HEK293 (cell line): ENCODE data around the gene DIRAS1.
A peak's percentile ranks its signal among the peaks of the same experiment; 100 is the strongest.

Experiments used
- KLF10 ChIP-seq: fragments of 450-650 bp; IDR thresholded peaks from 2 replicates; pipeline ENCODE4 v1.5.1; 2018; ENCODE audit warnings: missing biosample characterization, mild to moderate bottlenecking, missing genetic modification characterization
- KLF7 ChIP-seq: fragments of 450-650 bp; formaldehyde crosslinking; IDR thresholded peaks from 2 replicates; pipeline ENCODE4 v1.5.1; 2016; ENCODE audit warnings: missing biosample characterization, missing genetic modification characterization, borderline replicate concordance
- OVOL3 ChIP-seq: fragments of 450-650 bp; formaldehyde crosslinking; IDR thresholded peaks from 2 replicates; pipeline ENCODE4 v1.5.1; 2016; ENCODE audit warnings: missing biosample characterization, missing genetic modification characterization
- REPIN1 ChIP-seq: fragments of 450-650 bp; formaldehyde crosslinking; IDR thresholded peaks from 2 replicates; pipeline ENCODE4 v1.5.1; 2017; ENCODE audit warnings: missing biosample characterization, missing genetic modification characterization, low read depth
- SP3 ChIP-seq: fragments of 450-650 bp; formaldehyde crosslinking; IDR thresholded peaks from 2 replicates; pipeline ENCODE4 v1.5.1; 2016; ENCODE audit warnings: missing biosample characterization, missing genetic modification characterization
- ZFP41 ChIP-seq: fragments of 450-650 bp; formaldehyde crosslinking; IDR thresholded peaks from 2 replicates; pipeline ENCODE4 v1.5.1; 2016; ENCODE audit warnings: missing biosample characterization, missing genetic modification characterization, borderline replicate concordance
- ZNF10 ChIP-seq: fragments of 450-650 bp; formaldehyde crosslinking; IDR thresholded peaks from 2 replicates; pipeline ENCODE4 v1.5.1; 2017; ENCODE audit warnings: missing biosample characterization, missing genetic modification characterization
- ZNF146 ChIP-seq: fragments of 450-650 bp; formaldehyde crosslinking; IDR thresholded peaks from 2 replicates; pipeline ENCODE4 v1.5.1; 2016; ENCODE audit warnings: missing biosample characterization, missing genetic modification characterization
- ZNF19 ChIP-seq: fragments of 450-650 bp; formaldehyde crosslinking; IDR thresholded peaks from 2 replicates; pipeline ENCODE4; 2016; ENCODE audit warnings: missing biosample characterization, missing genetic modification characterization, low read depth
- ZNF2 ChIP-seq: fragments of 450-650 bp; formaldehyde crosslinking; IDR thresholded peaks from 2 replicates; pipeline ENCODE4 v1.5.1; 2016; ENCODE audit warnings: missing biosample characterization, missing genetic modification characterization
- ZNF24 ChIP-seq: fragments of 450-650 bp; formaldehyde crosslinking; IDR thresholded peaks from 2 replicates; pipeline ENCODE4 v1.5.1; 2016; ENCODE audit warnings: missing biosample characterization, missing genetic modification characterization
- ZNF292 ChIP-seq: fragments of 450-650 bp; formaldehyde crosslinking; IDR thresholded peaks from 2 replicates; pipeline ENCODE4 v1.5.1; 2016; ENCODE audit warnings: low read depth, missing biosample characterization, missing genetic modification characterization, borderline replicate concordance
- ZNF433 ChIP-seq: fragments of 450-650 bp; formaldehyde crosslinking; IDR thresholded peaks from 2 replicates; pipeline ENCODE4 v1.5.1; 2016; ENCODE audit warnings: missing biosample characterization, missing genetic modification characterization, low read depth
- ZNF777 ChIP-seq: fragments of 450-650 bp; formaldehyde crosslinking; IDR thresholded peaks from 2 replicates; pipeline ENCODE4 v1.5.1; 2017; ENCODE audit warnings: missing biosample characterization, missing genetic modification characterization, borderline replicate concordance
- ZNF792 ChIP-seq: fragments of 450-650 bp; formaldehyde crosslinking; IDR thresholded peaks from 2 replicates; pipeline ENCODE4 v1.5.1; 2016; ENCODE audit warnings: missing biosample characterization, missing genetic modification characterization
- TF ChIP-seq, protein P1 (sequence below): fragments of 450-650 bp; formaldehyde crosslinking; IDR thresholded peaks from 2 replicates; pipeline ENCODE4 v1.5.1; 2017; ENCODE audit warnings: missing biosample characterization, missing genetic modification characterization
- TF ChIP-seq, protein P2 (sequence below): fragments of 450-650 bp; formaldehyde crosslinking; IDR thresholded peaks from 2 replicates; pipeline ENCODE4 v1.5.1; 2016; ENCODE audit warnings: missing biosample characterization, missing genetic modification characterization
- TF ChIP-seq, protein P3 (sequence below): fragments of 450-650 bp; formaldehyde crosslinking; IDR thresholded peaks from 2 replicates; pipeline ENCODE4 v1.5.0; 2017; ENCODE audit warnings: missing biosample characterization, missing genetic modification characterization, borderline replicate concordance
- TF ChIP-seq, protein P4 (sequence below): fragments of 450-650 bp; formaldehyde crosslinking; IDR thresholded peaks from 2 replicates; pipeline ENCODE4 v1.5.1; 2017; ENCODE audit warnings: missing biosample characterization, mild to moderate bottlenecking, missing genetic modification characterization, moderate library complexity
- TF ChIP-seq, protein P5 (sequence below): fragments of 450-650 bp; formaldehyde crosslinking; IDR thresholded peaks from 2 replicates; pipeline ENCODE4 v1.5.1; 2016; ENCODE audit warnings: missing biosample characterization, missing genetic modification characterization
- TF ChIP-seq, protein P6 (sequence below): fragments of 450-650 bp; formaldehyde crosslinking; IDR thresholded peaks from 2 replicates; pipeline ENCODE4 v1.5.1; 2016; ENCODE audit warnings: missing biosample characterization, missing genetic modification characterization
- TF ChIP-seq, protein P7 (sequence below): fragments of 450-650 bp; formaldehyde crosslinking; conservative IDR thresholded peaks from 2 replicates; pipeline ENCODE4 v1.5.1; 2016; ENCODE audit warnings: low read depth, missing biosample characterization, missing genetic modification characterization

Gene DIRAS1

DNA sequence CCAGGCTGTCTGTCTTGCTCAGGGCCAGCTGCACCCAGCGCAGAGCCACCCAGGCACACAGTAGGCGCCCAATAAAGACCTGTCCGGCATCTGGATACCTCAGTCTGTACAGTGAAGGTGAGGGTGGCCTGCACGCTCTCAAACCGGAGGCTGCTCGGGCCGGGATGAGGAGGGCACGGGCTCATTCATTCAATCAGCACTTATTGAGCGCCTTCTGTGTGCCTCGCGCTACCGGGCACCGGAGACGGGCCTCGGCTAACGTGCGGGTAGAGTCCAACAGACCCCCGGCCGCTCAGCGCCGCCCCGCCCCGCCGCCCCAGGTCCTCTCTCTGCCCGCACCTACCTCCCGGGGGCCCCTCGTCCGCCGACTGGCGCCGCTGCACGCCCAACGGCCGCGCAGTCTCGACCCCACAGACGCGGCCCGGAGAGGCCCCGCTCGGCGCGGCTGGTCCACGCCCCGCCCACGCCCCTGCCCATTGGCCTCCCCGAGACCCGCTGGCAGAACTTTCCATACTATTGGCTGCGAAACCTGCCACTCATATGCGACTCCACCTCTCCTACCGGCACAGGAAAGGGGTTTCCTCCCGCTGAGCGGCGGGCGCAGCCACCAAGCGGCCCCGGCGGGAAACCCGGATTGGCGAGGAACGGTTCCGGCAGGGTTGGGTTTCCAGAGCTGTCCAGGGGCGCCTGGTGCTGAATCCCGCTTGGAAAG, 18.6 kb upstream of the DIRAS1 start, which contains the start of gene SLC39A3 (continued):
- TF ChIP-seq SP3 (tag by site-specific recombination) (peak; percentile 81), KLF7 (tag by site-specific recombination) (peak; percentile 86), KLF10 (tag by site-specific recombination) (peak; percentile 60; the same call in 1 of the 2 replicates), ZNF19 (tag by site-specific recombination) (no peak), ZNF2 (tag by site-specific recombination) (0 out of 2 replicates have a peak, but pooled peaks have one; percentile 76), ZNF433 (tag by site-specific recombination) (no peak), ZNF10 (tag by site-specific recombination) (0 out of 2 replicates have a peak, but pooled peaks have one; percentile 40), ZNF24 (tag by site-specific recombination) (peak; percentile 91), REPIN1 (0 out of 2 replicates have a peak, but pooled peaks have one; percentile 38), ZNF292 (tag by site-specific recombination) (no peak), ZNF777 (peak; percentile 28; the same call in 1 of the 2 replicates), ZNF792 (tag by site-specific recombination) (peak; percentile 100), OVOL3 (tag by site-specific recombination) (peak; percentile 67), ZFP41 (tag by site-specific recombination) (no peak), ZNF146 (tag by site-specific recombination) (peak; percentile 48; the same call in 1 of the 2 replicates)
- TF ChIP-seq, protein P1, sequence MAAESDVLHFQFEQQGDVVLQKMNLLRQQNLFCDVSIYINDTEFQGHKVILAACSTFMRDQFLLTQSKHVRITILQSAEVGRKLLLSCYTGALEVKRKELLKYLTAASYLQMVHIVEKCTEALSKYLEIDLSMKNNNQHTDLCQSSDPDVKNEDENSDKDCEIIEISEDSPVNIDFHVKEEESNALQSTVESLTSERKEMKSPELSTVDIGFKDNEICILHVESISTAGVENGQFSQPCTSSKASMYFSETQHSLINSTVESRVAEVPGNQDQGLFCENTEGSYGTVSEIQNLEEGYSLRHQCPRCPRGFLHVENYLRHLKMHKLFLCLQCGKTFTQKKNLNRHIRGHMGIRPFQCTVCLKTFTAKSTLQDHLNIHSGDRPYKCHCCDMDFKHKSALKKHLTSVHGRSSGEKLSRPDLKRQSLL (tag by site-specific recombination) = peak; percentile 67; the same call in 1 of the 2 replicates
- TF ChIP-seq, protein P2, sequence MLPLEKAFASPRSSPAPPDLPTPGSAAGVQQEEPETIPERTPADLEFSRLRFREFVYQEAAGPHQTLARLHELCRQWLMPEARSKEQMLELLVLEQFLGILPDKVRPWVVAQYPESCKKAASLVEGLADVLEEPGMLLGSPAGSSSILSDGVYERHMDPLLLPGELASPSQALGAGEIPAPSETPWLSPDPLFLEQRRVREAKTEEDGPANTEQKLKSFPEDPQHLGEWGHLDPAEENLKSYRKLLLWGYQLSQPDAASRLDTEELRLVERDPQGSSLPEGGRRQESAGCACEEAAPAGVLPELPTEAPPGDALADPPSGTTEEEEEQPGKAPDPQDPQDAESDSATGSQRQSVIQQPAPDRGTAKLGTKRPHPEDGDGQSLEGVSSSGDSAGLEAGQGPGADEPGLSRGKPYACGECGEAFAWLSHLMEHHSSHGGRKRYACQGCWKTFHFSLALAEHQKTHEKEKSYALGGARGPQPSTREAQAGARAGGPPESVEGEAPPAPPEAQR = peak; percentile 69; the same call in 1 of the 2 replicates
- TF ChIP-seq, protein P3, sequence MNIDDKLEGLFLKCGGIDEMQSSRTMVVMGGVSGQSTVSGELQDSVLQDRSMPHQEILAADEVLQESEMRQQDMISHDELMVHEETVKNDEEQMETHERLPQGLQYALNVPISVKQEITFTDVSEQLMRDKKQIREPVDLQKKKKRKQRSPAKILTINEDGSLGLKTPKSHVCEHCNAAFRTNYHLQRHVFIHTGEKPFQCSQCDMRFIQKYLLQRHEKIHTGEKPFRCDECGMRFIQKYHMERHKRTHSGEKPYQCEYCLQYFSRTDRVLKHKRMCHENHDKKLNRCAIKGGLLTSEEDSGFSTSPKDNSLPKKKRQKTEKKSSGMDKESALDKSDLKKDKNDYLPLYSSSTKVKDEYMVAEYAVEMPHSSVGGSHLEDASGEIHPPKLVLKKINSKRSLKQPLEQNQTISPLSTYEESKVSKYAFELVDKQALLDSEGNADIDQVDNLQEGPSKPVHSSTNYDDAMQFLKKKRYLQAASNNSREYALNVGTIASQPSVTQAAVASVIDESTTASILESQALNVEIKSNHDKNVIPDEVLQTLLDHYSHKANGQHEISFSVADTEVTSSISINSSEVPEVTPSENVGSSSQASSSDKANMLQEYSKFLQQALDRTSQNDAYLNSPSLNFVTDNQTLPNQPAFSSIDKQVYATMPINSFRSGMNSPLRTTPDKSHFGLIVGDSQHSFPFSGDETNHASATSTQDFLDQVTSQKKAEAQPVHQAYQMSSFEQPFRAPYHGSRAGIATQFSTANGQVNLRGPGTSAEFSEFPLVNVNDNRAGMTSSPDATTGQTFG (tag by site-specific recombination) = peak; percentile 66; the same call in 1 of the 2 replicates
- TF ChIP-seq, protein P4, sequence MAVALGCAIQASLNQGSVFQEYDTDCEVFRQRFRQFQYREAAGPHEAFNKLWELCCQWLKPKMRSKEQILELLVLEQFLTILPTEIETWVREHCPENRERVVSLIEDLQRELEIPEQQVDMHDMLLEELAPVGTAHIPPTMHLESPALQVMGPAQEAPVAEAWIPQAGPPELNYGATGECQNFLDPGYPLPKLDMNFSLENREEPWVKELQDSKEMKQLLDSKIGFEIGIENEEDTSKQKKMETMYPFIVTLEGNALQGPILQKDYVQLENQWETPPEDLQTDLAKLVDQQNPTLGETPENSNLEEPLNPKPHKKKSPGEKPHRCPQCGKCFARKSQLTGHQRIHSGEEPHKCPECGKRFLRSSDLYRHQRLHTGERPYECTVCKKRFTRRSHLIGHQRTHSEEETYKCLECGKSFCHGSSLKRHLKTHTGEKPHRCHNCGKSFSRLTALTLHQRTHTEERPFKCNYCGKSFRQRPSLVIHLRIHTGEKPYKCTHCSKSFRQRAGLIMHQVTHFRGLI = peak; percentile 90
- TF ChIP-seq, protein P5, sequence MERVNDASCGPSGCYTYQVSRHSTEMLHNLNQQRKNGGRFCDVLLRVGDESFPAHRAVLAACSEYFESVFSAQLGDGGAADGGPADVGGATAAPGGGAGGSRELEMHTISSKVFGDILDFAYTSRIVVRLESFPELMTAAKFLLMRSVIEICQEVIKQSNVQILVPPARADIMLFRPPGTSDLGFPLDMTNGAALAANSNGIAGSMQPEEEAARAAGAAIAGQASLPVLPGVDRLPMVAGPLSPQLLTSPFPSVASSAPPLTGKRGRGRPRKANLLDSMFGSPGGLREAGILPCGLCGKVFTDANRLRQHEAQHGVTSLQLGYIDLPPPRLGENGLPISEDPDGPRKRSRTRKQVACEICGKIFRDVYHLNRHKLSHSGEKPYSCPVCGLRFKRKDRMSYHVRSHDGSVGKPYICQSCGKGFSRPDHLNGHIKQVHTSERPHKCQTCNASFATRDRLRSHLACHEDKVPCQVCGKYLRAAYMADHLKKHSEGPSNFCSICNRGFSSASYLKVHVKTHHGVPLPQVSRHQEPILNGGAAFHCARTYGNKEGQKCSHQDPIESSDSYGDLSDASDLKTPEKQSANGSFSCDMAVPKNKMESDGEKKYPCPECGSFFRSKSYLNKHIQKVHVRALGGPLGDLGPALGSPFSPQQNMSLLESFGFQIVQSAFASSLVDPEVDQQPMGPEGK = peak; percentile 51; the same call in 1 of the 2 replicates
- TF ChIP-seq, protein P6, sequence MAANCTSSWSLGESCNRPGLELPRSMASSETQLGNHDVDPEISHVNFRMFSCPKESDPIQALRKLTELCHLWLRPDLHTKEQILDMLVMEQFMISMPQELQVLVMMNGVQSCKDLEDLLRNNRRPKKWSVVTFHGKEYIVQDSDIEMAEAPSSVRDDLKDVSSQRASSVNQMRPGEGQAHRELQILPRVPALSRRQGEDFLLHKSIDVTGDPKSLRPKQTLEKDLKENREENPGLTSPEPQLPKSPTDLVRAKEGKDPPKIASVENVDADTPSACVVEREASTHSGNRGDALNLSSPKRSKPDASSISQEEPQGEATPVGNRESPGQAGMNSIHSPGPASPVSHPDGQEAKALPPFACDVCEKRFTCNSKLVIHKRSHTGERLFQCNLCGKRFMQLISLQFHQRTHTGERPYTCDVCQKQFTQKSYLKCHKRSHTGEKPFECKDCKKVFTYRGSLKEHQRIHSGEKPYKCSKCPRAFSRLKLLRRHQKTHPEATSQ = 0 out of 2 replicates have a peak, but pooled peaks have one; percentile 73
- TF ChIP-seq, protein P7, sequence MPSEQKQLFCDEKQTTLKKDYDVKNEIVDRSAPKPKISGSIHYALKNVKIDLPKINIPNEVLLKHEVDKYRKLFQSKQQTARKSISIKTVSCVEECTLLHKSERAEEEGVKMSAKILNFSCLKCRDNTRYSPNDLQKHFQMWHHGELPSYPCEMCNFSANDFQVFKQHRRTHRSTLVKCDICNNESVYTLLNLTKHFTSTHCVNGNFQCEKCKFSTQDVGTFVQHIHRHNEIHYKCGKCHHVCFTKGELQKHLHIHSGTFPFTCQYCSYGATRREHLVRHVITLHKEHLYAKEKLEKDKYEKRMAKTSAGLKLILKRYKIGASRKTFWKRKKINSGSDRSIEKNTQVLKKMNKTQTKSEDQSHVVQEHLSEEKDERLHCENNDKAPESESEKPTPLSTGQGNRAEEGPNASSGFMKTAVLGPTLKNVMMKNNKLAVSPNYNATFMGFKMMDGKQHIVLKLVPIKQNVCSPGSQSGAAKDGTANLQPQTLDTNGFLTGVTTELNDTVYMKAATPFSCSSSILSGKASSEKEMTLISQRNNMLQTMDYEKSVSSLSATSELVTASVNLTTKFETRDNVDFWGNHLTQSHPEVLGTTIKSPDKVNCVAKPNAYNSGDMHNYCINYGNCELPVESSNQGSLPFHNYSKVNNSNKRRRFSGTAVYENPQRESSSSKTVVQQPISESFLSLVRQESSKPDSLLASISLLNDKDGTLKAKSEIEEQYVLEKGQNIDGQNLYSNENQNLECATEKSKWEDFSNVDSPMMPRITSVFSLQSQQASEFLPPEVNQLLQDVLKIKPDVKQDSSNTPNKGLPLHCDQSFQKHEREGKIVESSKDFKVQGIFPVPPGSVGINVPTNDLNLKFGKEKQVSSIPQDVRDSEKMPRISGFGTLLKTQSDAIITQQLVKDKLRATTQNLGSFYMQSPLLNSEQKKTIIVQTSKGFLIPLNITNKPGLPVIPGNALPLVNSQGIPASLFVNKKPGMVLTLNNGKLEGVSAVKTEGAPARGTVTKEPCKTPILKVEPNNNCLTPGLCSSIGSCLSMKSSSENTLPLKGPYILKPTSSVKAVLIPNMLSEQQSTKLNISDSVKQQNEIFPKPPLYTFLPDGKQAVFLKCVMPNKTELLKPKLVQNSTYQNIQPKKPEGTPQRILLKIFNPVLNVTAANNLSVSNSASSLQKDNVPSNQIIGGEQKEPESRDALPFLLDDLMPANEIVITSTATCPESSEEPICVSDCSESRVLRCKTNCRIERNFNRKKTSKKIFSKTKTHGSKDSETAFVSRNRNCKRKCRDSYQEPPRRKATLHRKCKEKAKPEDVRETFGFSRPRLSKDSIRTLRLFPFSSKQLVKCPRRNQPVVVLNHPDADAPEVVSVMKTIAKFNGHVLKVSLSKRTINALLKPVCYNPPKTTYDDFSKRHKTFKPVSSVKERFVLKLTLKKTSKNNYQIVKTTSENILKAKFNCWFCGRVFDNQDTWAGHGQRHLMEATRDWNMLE (tag by site-specific recombination) = peak; percentile 87
